ENCODE results near the gene MYO16.
"Not testable (repeated sequence)": the region's sequence is repeated elsewhere in the genome, so short reads cannot be mapped to it uniquely, and the experiment has no call there.

The MYO16 gene

DNA sequence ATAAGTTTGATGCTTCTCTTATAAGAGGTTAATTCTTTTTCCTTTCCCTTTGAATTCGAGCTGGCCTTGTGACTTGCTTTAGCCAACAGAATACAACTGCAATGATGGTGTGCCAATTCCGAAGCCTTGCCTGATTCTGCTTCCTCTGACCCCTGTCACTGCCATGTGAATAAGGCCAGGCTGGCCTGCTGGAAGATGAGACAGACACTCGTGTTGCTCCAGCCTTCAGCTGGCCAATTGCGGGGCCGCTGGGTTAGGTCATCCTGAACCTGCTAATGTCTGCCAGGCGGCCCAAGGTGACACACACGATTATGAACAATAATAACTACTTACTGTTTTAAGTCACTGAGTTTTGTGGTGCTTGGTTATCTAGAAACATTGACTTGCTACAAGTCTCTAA is 352.0 kb downstream of the MYO16 start:
- no peak for DNase-seq (ENCODE audit: low spot score)

- DNase-seq (ENCODE audit: low spot score), result no peak
Measured at GRCh38 chr13:108983273-108983672, 353.9 kb downstream of the MYO16 start.

DNA sequence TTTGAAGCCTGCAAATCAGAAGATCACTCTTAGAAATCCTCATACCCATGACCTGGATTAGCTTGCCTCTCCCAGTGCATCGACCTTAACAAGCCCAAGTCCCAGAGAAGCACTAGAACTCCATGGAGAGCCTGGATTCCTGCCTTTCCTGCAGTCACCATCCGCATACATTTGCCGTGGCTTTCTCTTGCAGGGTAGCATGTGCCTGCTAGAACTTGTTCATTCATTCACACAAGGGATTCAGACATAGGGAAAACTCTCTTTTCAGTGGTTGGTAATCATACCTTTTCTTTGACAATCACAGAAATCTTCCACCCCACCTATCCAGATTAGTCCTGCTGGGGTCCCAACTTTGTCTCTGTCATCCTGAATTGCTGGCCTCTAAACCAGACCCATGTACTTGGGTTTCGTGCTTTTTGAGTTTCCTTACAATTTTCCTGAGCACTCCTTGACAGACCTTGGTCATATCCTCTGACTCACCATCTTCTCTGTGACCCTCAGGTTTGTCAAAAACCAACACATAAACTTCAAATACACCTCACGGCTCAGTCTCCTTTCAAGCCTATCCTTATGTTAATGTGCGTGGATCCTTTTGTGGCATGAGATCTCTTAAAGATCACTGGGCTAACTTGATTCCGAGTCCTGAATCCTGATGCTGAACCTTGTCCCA is 355.0 kb downstream of the MYO16 start:
- no peak for DNase-seq (ENCODE audit: low spot score)

GRCh38 chr13:108985166-108985565 is 355.8 kb downstream of the MYO16 start:
- DNase-seq (ENCODE audit: low spot score), result no peak

DNA sequence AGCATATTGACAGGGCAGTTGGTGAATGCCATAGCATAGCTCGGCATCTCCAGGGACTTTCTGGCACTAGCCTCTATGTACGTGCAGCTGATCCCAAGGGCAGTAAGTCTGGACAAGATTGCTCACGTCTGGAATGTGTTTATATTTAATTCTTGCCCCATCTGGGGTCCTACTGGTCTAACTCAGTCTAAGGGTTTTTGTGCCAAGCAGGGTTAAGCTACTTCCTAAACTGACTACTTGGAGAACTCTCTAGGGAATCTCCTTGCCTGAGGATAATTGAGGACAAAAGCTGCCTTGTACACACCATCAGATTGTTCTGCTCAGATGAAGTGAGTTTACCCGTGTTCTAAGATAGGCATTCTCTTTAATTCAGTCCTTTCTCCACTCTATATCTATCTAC is 358.1 kb downstream of the MYO16 start:
- no peak for DNase-seq (ENCODE audit: low spot score)

DNA sequence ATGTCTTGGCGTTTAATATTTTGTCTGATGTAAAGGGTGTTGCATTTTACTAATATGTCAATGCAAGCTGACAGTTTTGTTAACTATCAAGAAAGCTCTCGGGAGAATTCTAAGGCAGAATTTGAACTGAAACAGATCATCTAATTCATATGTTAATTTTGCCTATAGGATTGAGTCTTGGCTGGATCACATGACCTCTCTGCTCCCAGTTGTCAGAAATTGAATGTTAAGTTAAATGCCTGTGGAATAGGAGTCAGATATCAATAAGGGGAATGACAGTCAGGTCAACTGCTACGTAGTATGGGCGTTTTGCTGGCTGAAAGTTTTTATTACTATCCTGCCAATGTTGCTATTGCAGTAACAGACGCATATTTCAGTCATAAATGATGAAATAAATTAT is 358.5 kb downstream of the MYO16 start:
- no peak for DNase-seq (ENCODE audit: low spot score)

- DNase-seq (ENCODE audit: low spot score), result not testable (repeated sequence)
Measured at GRCh38 chr13:108991416-108991815, 362.0 kb downstream of the MYO16 start.

GRCh38 chr13:108993346-108993745 is 363.9 kb downstream of the MYO16 start:
- no peak for DNase-seq (ENCODE audit: low spot score)

- no peak for DNase-seq (ENCODE audit: low spot score)
Measured at GRCh38 chr13:108996430-108996829, 367.0 kb downstream of the MYO16 start.

- DNase-seq (ENCODE audit: low spot score), result no peak
Measured at GRCh38 chr13:109000207-109000606, 370.8 kb downstream of the MYO16 start.

- DNase-seq (ENCODE audit: low spot score), result no peak
Measured at GRCh38 chr13:109002934-109003333, 373.5 kb downstream of the MYO16 start.

GRCh38 chr13:109007946-109008345 is 378.5 kb downstream of the MYO16 start:
- DNase-seq (ENCODE audit: low spot score), result no peak

GRCh38 chr13:109009756-109010155 is 380.3 kb downstream of the MYO16 start:
- no peak for DNase-seq (ENCODE audit: low spot score)

DNA sequence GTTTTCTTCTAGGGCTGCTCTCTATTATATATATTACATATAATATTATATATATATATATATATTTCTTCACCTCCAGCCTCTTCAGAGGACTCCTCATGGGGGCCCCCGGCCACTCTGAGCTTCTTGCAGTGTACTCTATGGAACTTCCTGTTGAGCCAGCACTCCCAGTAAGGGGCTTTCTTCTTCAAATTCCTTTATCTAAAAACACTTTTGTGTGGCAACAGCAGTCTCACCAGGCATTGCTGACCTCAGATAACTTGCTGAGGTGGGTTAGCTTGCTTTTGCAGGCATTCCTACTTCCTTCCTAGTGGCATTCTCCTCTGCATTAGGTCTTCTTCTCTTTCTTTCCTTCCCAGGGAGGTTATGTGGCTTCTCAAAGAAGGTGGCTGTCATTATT is 381.5 kb downstream of the MYO16 start:
- DNase-seq (ENCODE audit: low spot score), result no peak

DNA sequence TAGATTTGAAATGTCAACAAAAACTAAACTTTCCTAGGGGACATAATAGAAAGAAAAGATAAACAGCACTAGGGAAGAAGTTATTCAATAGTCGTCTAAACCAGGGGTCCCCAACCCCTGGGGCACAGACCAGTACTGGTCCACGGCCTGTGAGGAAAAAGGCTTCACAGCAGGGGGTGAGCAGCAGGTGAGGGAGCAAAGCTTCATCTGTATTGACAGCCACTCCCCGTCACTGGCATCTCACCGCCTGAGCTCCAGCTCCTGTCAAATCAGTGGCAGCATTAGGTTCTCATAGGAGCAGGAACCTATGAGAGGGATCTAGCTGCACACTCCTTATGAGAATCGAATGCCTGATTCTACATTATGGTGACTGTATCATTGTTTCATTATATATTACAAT is 382.7 kb downstream of the MYO16 start:
- no peak for DNase-seq (ENCODE audit: low spot score)

DNA sequence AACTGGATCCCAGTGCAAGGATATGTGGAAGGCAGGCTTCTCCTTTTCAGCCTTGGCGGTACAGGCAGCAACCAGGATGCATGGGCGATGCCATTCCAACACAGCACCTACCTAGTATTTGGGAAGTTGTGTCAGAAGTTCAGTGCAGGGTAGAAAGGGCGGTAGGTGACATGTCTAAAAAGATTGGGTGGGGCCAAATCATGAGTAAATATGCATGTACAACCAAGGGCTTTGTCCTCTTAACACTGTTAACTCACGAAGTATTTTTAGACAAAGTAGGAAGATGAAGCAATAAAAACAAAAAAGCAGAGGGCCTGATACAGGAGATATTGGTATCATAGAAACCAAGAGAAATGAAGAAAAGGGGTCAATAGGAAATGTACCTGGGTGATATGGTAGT is 392.1 kb downstream of the MYO16 start:
- no peak for DNase-seq (ENCODE audit: low spot score)

- DNase-seq (ENCODE audit: low spot score), result no peak
Measured at GRCh38 chr13:109024611-109025010, 395.2 kb downstream of the MYO16 start.

DNA sequence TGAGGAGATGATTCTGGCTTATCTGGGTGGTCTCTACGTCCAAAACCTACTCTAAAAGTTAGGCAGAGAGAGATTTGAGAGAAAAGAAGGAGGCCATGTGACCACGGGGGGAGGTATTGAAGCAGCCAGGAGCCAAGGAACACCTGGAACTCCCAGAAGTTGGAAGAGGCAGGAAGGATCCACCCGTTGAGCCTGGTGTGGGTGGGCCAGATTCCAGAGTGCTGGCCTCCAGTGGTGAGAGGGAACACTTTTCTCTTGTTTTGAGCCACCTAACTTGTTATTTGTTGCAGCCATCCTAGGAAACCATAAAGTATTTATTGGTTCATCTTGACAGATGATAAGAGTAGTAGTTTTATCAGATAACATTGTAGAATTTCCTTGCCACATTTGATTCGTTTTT is 396.9 kb downstream of the MYO16 start:
- no peak for DNase-seq (ENCODE audit: low spot score)

DNA sequence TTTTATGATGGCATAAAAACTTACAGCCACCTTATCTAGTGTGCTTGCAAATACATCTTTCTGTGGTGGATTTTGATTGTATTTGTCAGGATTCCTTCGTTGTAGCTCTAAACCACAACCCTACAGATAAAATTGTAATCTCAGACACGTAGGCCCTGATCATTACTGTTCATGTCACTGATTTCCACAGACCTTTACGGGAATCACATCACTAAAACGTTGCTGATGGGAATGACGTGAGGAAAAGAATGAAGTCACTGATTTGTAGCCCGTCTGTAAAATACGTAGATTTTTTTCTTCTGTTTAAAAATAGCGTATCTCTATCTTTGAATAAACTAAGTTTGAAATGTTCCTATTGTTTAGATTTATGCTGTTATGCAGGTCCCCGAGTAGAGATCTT is 399.2 kb downstream of the MYO16 start:
- DNase-seq (ENCODE audit: low spot score), result no peak

GRCh38 chr13:109033090-109033489 is 403.7 kb downstream of the MYO16 start:
- no peak for DNase-seq (ENCODE audit: low spot score)

- DNase-seq (ENCODE audit: low spot score), result no peak
Measured at GRCh38 chr13:109036078-109036780, 406.8 kb downstream of the MYO16 start.

DNA sequence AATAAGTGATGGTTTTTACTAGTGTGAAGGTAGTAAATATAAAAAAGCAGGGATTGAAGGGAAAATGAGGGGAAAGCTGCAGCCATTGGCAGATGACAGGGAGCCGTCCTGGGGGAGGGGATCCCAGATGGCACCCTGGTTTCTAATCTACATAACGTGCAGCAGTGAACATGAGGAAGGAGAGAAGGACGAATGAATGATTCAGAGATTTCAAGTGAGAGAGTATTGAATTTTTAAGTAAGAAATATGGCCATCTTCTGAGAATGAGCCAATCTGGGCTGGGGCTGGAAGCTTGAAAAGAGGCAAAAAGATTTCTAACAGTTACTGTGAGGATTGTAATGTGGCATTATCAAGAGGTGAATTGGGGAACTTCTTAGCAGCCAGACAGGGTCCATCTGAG is 414.2 kb downstream of the MYO16 start:
- DNase-seq (ENCODE audit: low spot score), result no peak

DNA sequence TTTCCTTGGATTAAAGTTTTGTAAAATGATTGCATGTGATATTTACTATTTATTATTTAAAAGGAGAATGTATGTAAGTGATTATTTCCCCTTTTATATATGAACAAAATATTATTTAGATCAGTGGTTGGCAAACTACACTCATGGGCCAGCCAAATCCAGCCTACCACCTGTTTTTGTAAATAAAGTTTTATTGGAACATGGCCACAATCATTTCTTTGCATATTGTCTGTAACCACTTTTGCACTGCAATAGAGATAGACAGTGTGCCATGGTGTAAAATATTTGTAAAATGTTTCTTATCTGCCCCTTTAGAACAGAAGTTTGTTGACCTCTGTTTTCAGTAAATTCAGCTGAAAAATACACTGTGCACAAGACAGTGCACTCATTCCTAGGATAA is 426.4 kb downstream of the MYO16 start:
- no peak for DNase-seq (ENCODE audit: low spot score)

GRCh38 chr13:109058087-109058486 is 428.7 kb downstream of the MYO16 start:
- DNase-seq (ENCODE audit: low spot score), result no peak

Data from left forelimb (tissue), 1 donor.